Measurements from ENCODE around the gene L1TD1.

The L1TD1 gene

DNA sequence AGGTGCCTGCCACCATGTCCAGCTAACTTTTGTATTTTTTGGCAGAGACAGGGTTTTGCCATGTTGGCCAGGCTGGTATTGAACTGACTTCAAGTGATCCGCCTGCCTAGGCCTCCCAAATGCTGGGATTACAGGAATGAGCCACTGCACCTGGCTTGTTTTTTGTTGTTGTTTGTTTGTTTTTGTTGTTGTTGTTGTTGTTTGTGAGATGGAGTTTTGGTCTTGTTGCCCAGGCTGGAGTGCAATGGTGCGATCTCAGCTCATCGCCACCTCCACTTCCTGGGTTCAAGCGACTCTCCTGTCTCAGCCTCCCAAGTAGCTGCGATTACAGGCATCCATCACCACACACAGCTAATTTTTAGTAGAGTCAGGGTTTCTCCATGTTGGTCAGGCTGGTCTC lies 7.1 kb upstream of the L1TD1 start:
- H3K4me3 ChIP-seq (ENCODE audit: insufficient read depth in 1 of 2, low read depth in 1 of 2, low read length in 2 of 2), result no peak overlapping the region
- H2BK12ac ChIP-seq (ENCODE audit: low read length in 2 of 2), result no peak overlapping the region
- no peak overlapping the region for H3K14ac ChIP-seq (ENCODE audit: low read length in 2 of 2)
- no peaks in the 10 kb centered on the region for H3K4me1 ChIP-seq (ENCODE audit: control insufficient read depth, insufficient read depth, low read depth, low read length)
- H2AK5ac ChIP-seq (ENCODE audit: low read length, severe bottlenecking), result no peak overlapping the region
- peaks cover under 1 to 7% of the 10 kb centered on the region in 2 experiments for H3K27me3 ChIP-seq (ENCODE audit: control insufficient read depth in 1 of 2, insufficient read depth in 1 of 2, low read length in 2 of 2)
- no peak for DNase-seq
- H2BK15ac ChIP-seq (ENCODE audit: low read depth, poor library complexity, severe bottlenecking), result no peak overlapping the region
- no peak overlapping the region for H3K18ac ChIP-seq (ENCODE audit: low read depth in 1 of 2, low read length in 2 of 2)
- no peak overlapping the region for H2AFZ ChIP-seq (ENCODE audit: low read depth, low read length)
- H3K79me1 ChIP-seq (replicated peaks; ENCODE audit: low read length, poor library complexity, severe bottlenecking), result no peaks in the 10 kb centered on the region
- H3K4ac ChIP-seq (ENCODE audit: low read depth in 1 of 2, low read length in 2 of 2), result no peak overlapping the region
- H2BK5ac ChIP-seq (ENCODE audit: low read depth, low read length, poor library complexity, severe bottlenecking), result no peak overlapping the region
- H3K23ac ChIP-seq (ENCODE audit: low read length in 2 of 2), result no peak overlapping the region
- no peak overlapping the region for H4K91ac ChIP-seq (ENCODE audit: low read length)
- 98% methylated on average over 5 of the region's 5 CpGs for WGBS
- H3K9me3 ChIP-seq (ENCODE audit: control insufficient read depth, low read length), result no peaks in the 10 kb centered on the region
- no peak overlapping the region for H3K27ac ChIP-seq (ENCODE audit: low read length, poor library complexity, severe bottlenecking)
- no peak overlapping the region for H3K9ac ChIP-seq (ENCODE audit: low read length)
- no peak overlapping the region for H4K8ac ChIP-seq (ENCODE audit: low read length)
- H3K36me3 ChIP-seq (ENCODE audit: control insufficient read depth in 1 of 2, insufficient read depth in 2 of 2, low read depth in 1 of 2, low read length in 2 of 2), result no peaks in the 10 kb centered on the region
- H2BK120ac ChIP-seq (ENCODE audit: low read depth, low read length), result no peak overlapping the region
- H3K4me2 ChIP-seq (ENCODE audit: low read length, poor library complexity, severe bottlenecking), result no peak overlapping the region

- Histone ChIP-seq H2BK5ac (ENCODE audit: low read depth, low read length, poor library complexity, severe bottlenecking) (no peak overlapping the region), H3K4ac (ENCODE audit: low read depth in 1 of 2, low read length in 2 of 2) (no peak overlapping the region), H2AK5ac (ENCODE audit: low read length, severe bottlenecking) (no peak overlapping the region), H3K4me2 (ENCODE audit: low read length, poor library complexity, severe bottlenecking) (no peak overlapping the region), H3K27me3 (ENCODE audit: control insufficient read depth in 1 of 2, insufficient read depth in 1 of 2, low read length in 2 of 2) (peaks cover 0 to 6% of the 10 kb centered on the region in 2 experiments), H3K79me1 (replicated peaks; ENCODE audit: low read length, poor library complexity, severe bottlenecking) (no peaks in the 10 kb centered on the region), H3K27ac (ENCODE audit: low read length, poor library complexity, severe bottlenecking) (no peak overlapping the region), H4K91ac (ENCODE audit: low read length) (no peak overlapping the region), H2BK15ac (ENCODE audit: low read depth, poor library complexity, severe bottlenecking) (no peak overlapping the region), H3K4me3 (ENCODE audit: insufficient read depth in 1 of 2, low read depth in 1 of 2, low read length in 2 of 2) (no peak overlapping the region), H3K14ac (ENCODE audit: low read length in 2 of 2) (no peak overlapping the region), H2BK12ac (ENCODE audit: low read length in 2 of 2) (no peak overlapping the region), H2BK120ac (ENCODE audit: low read depth, low read length) (no peak overlapping the region), H3K4me1 (ENCODE audit: control insufficient read depth, insufficient read depth, low read depth, low read length) (no peaks in the 10 kb centered on the region), H3K18ac (ENCODE audit: low read depth in 1 of 2, low read length in 2 of 2) (no peak overlapping the region), H2AFZ (ENCODE audit: low read depth, low read length) (no peak overlapping the region), H3K36me3 (ENCODE audit: control insufficient read depth in 1 of 2, insufficient read depth in 2 of 2, low read depth in 1 of 2, low read length in 2 of 2) (no peaks in the 10 kb centered on the region), H3K9ac (ENCODE audit: low read length) (no peak overlapping the region), H3K9me3 (ENCODE audit: control insufficient read depth, low read length) (no peaks in the 10 kb centered on the region), H3K23ac (ENCODE audit: low read length in 2 of 2) (no peak overlapping the region), H4K8ac (ENCODE audit: low read length) (no peak overlapping the region)
- 96% methylated on average over 8 of the region's 8 CpGs for WGBS
- DNase-seq, result no peak
Measured at GRCh38 chr1:62188111-62188510, 6.5 kb upstream of the L1TD1 start.

DNA sequence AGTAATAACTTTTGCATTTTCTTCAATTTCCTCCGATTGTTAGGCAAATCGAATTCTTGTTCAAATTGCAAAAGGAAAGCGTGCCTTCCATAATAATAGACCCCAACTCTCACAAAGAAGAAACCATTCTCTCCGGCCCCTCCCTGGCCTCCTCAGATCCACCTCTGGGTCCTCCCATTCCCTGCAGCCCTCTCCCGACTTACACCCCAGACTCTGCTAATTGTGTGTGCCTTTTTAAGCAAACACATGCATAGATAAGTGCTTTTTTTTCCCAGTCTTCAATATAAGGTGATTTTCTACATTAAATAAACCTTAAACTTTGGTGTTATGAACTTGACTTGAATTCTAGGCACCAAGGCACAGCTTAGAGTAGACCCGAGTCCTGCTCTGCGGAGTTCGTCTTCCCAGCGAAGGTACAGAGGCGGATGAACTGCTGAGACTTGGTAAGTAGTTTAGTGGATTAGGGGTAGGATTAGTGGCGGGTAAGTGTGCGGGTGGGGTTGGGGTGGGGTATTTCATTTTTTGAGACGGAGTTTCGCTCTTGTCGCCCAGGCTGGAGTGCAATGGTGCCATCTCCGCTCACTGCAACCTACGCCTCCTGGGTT lies 1.5 kb downstream of the L1TD1 start:
- H3K4me2 ChIP-seq (ENCODE audit: low read length, poor library complexity, severe bottlenecking), result no peak overlapping the region
- no peak overlapping the region for H3K23ac ChIP-seq (ENCODE audit: low read length in 2 of 2)
- H3K9ac ChIP-seq (ENCODE audit: low read length), result no peak overlapping the region
- no peak overlapping the region for H3K4me3 ChIP-seq (ENCODE audit: insufficient read depth in 1 of 2, low read depth in 1 of 2, low read length in 2 of 2)
- H3K27ac ChIP-seq (ENCODE audit: low read length, poor library complexity, severe bottlenecking), result no peak overlapping the region
- no peak overlapping the region for H3K18ac ChIP-seq (ENCODE audit: low read depth in 1 of 2, low read length in 2 of 2)
- no peak overlapping the region for H2BK15ac ChIP-seq (ENCODE audit: low read depth, poor library complexity, severe bottlenecking)
- peaks cover 4% of the 10 kb centered on the region for H3K9me3 ChIP-seq (ENCODE audit: control insufficient read depth, low read length)
- H3K4me1 ChIP-seq (ENCODE audit: control insufficient read depth, insufficient read depth, low read depth, low read length), result peaks cover 7% of the 10 kb centered on the region
- no peak overlapping the region for H2AK5ac ChIP-seq (ENCODE audit: low read length, severe bottlenecking)
- H3K14ac ChIP-seq (ENCODE audit: low read length in 2 of 2), result no peak overlapping the region
- no peak overlapping the region for H2BK5ac ChIP-seq (ENCODE audit: low read depth, low read length, poor library complexity, severe bottlenecking)
- WGBS, result 31% methylated on average over 10 of the region's 17 CpGs
- H4K8ac ChIP-seq (ENCODE audit: low read length), result no peak overlapping the region
- no peak overlapping the region for H4K91ac ChIP-seq (ENCODE audit: low read length)
- no peak overlapping the region for H3K4ac ChIP-seq (ENCODE audit: low read depth in 1 of 2, low read length in 2 of 2)
- peaks cover 19 to 26% of the 10 kb centered on the region in 2 experiments for H3K27me3 ChIP-seq (ENCODE audit: control insufficient read depth in 1 of 2, insufficient read depth in 1 of 2, low read length in 2 of 2)
- H2BK120ac ChIP-seq (ENCODE audit: low read depth, low read length), result no peak overlapping the region
- no peak for DNase-seq
- H3K36me3 ChIP-seq (ENCODE audit: control insufficient read depth in 1 of 2, insufficient read depth in 2 of 2, low read depth in 1 of 2, low read length in 2 of 2), result no peaks in the 10 kb centered on the region
- H3K79me1 ChIP-seq (replicated peaks; ENCODE audit: low read length, poor library complexity, severe bottlenecking), result no peaks in the 10 kb centered on the region
- no peak overlapping the region for H2AFZ ChIP-seq (ENCODE audit: low read depth, low read length)
- no peak overlapping the region for H2BK12ac ChIP-seq (ENCODE audit: low read length in 2 of 2)

GRCh38 chr1:62198069-62198780 lies 3.6 kb downstream of the L1TD1 start:
- no peak overlapping the region for H4K8ac ChIP-seq (ENCODE audit: low read length)
- H3K79me1 ChIP-seq (replicated peaks; ENCODE audit: low read length, poor library complexity, severe bottlenecking), result no peaks in the 10 kb centered on the region
- no peaks in the 10 kb centered on the region for H3K36me3 ChIP-seq (ENCODE audit: control insufficient read depth in 1 of 2, insufficient read depth in 2 of 2, low read depth in 1 of 2, low read length in 2 of 2)

More at GRCh38 chr1:62198069-62198780, 3.6 kb downstream of the L1TD1 start:
- no peak overlapping the region for H2BK12ac ChIP-seq (ENCODE audit: low read length in 2 of 2)
- H2BK15ac ChIP-seq (ENCODE audit: low read depth, poor library complexity, severe bottlenecking), result no peak overlapping the region
- H3K18ac ChIP-seq (ENCODE audit: low read depth in 1 of 2, low read length in 2 of 2), result no peak overlapping the region
- no peak for DNase-seq
- H2BK5ac ChIP-seq (ENCODE audit: low read depth, low read length, poor library complexity, severe bottlenecking), result no peak overlapping the region
- H3K4ac ChIP-seq (ENCODE audit: low read depth in 1 of 2, low read length in 2 of 2), result no peak overlapping the region
- no peak overlapping the region for H3K27ac ChIP-seq (ENCODE audit: low read length, poor library complexity, severe bottlenecking)
- no peak overlapping the region for H2BK120ac ChIP-seq (ENCODE audit: low read depth, low read length)
- H3K14ac ChIP-seq (ENCODE audit: low read length in 2 of 2), result no peak overlapping the region
- H3K9ac ChIP-seq (ENCODE audit: low read length), result no peak overlapping the region
- H3K4me3 ChIP-seq (ENCODE audit: insufficient read depth in 1 of 2, low read depth in 1 of 2, low read length in 2 of 2), result no peak overlapping the region
- H2AK5ac ChIP-seq (ENCODE audit: low read length, severe bottlenecking), result no peak overlapping the region
- no peak overlapping the region for H2AFZ ChIP-seq (ENCODE audit: low read depth, low read length)
- H3K4me2 ChIP-seq (ENCODE audit: low read length, poor library complexity, severe bottlenecking), result no peak overlapping the region
- H3K27me3 ChIP-seq (ENCODE audit: control insufficient read depth in 1 of 2, insufficient read depth in 1 of 2, low read length in 2 of 2), result peaks cover 19 to 26% of the 10 kb centered on the region in 2 experiments
- no peak overlapping the region for H3K23ac ChIP-seq (ENCODE audit: low read length in 2 of 2)
- H4K91ac ChIP-seq (ENCODE audit: low read length), result no peak overlapping the region
- peaks cover 7% of the 10 kb centered on the region for H3K4me1 ChIP-seq (ENCODE audit: control insufficient read depth, insufficient read depth, low read depth, low read length)
- H3K9me3 ChIP-seq (ENCODE audit: control insufficient read depth, low read length), result peaks cover 4% of the 10 kb centered on the region
- WGBS, result 26% methylated on average over 10 of the region's 14 CpGs

Data from mesenchymal stem cell (in vitro differentiated cells and primary cell).